ENCODE results near the gene KCNJ16.

KCNJ16 gene

DNA sequence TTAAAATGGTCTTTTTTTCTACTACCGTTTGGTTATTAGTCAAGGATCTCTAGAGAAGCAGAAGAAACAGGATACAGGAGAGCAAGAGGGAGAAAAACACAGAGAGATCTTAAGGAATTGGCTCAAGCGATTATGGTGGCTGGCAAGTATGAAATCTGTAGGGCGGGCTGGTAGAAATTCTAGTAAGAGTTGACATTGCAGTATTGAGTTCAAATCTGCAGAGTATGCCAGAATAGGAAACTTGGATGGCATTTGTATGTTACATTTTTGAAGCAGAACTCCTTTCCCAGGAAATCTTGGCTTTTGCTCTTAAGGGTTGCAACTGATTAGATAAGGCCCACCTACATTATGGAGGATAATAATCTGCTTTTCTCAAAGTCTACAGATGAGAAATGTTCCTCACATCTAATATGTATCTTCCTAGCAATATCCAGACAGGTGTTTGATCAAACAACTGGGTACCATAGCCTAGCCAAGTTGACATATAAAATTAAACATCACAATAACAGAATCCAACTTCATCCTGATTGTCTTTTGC, 4.0 kb downstream of the KCNJ16 start:
- DNase-seq (ENCODE audit: low spot score) = no peak
- TF ChIP-seq, protein P1, sequence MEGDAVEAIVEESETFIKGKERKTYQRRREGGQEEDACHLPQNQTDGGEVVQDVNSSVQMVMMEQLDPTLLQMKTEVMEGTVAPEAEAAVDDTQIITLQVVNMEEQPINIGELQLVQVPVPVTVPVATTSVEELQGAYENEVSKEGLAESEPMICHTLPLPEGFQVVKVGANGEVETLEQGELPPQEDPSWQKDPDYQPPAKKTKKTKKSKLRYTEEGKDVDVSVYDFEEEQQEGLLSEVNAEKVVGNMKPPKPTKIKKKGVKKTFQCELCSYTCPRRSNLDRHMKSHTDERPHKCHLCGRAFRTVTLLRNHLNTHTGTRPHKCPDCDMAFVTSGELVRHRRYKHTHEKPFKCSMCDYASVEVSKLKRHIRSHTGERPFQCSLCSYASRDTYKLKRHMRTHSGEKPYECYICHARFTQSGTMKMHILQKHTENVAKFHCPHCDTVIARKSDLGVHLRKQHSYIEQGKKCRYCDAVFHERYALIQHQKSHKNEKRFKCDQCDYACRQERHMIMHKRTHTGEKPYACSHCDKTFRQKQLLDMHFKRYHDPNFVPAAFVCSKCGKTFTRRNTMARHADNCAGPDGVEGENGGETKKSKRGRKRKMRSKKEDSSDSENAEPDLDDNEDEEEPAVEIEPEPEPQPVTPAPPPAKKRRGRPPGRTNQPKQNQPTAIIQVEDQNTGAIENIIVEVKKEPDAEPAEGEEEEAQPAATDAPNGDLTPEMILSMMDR (conservative IDR thresholded peaks at IDR 0.05; ENCODE audit: low read depth) = no peak
- CTCF ChIA-PET = no interaction called here
- H3K27ac ChIP-seq = no peak overlapping the region
- POLR2A ChIA-PET (ENCODE audit: low non-redundant PET) = no interaction called here

DNA sequence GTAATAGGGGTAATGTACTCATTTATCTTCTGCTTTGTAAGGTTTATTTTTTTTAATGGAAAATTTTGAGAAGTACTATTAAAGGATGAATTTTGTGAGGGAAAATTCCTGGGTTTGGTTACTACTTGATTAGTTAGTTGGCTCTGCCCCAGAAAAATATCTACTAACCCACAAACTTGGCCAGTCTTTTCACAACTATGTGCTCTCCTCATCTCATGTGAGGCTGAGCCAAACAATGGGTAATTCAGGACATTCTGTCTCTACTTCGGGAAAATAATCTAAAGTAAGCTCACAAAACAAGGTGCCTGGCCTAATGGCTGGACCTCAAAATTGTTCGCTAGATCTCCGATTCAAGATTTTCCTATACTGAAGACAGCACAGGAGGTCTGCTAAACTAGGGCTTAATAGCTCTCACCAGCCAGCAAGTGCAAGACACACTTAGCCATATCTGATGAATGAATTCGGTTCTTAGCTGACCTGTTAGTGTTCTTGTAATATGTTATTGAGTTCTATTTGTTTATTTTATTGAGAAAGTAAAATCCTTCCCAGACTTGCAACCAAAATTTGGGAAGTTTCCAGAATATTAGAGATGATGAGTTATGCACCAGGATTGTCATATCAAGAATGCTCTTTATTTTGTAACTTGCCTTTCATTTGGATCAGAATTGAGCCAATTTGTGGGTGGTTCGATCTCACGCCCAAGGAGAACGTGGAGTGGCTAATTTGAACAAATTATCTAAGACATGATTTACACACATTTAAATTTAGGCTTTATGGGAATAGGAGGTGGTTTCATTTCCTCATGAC, 5.7 kb downstream of the KCNJ16 start:
- H3K27ac ChIP-seq = no peak overlapping the region
- DNase-seq (ENCODE audit: low spot score) = no peak
- TF ChIP-seq, protein P1 (conservative IDR thresholded peaks at IDR 0.05; ENCODE audit: low read depth) = no peak
- ChIA-PET CTCF (interaction anchor here (0.5 to 0.8 kb wide), 2 partner anchors 15 to 25 kb away, joined by 3 read pairs; no protein-coding TSS in a partner anchor), POLR2A (ENCODE audit: low non-redundant PET) (interaction anchor here (0.7 kb wide), 1 partner anchor 521 kb away, joined by 5 read pairs; no protein-coding TSS in a partner anchor)

DNA sequence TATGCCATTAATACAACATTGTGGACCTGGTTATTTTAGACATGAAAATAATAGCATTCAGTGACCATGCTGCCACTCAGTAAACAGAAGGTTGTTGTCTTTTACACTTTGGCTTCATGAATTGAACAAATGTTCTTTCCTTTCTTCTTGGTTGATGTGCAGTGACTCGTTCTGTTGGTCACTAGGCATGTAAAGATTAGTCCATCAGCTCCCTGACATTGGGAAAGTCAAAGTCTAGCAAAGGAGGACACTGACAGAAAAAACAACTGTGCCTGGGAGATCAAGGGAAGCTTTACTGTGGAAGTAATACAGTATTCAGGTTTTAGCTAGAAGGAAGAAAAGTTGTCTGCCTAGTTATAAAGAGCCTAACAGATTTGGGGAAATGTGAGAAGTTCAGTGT, 6.9 kb downstream of the KCNJ16 start:
- CTCF ChIA-PET = no interaction called here
- TF ChIP-seq, protein P1 (conservative IDR thresholded peaks at IDR 0.05; ENCODE audit: low read depth) = no peak
- no peak for DNase-seq (ENCODE audit: low spot score)
- no peak overlapping the region for H3K27ac ChIP-seq
- POLR2A ChIA-PET (ENCODE audit: low non-redundant PET) = interaction anchor here (0.7 kb wide), 1 partner anchor 522 kb away, joined by 5 read pairs; no protein-coding TSS in a partner anchor

DNA sequence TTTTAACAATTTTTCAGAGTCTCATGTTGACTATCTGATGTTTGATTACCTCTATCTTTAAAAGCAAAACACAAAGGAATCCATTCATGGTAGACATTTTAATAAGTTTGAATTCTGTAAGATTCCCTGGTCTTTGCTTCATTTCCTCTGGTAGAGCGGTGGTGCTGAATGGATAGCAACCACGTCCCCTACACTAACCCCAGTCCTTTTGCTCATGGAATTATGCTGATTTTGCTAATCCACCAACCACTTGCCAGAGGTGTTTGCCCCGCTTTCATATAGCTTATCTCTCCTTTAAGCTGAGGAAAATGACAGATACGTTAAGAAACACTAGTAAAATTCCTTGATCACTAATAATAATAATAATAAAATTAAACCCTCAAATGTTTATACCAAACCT, 9.5 kb downstream of the KCNJ16 start:
- TF ChIP-seq, protein P1 (conservative IDR thresholded peaks at IDR 0.05; ENCODE audit: low read depth) = no peak
- CTCF ChIA-PET = no interaction called here
- POLR2A ChIA-PET (ENCODE audit: low non-redundant PET) = no interaction called here
- H3K27ac ChIP-seq = no peak overlapping the region
- no peak for DNase-seq (ENCODE audit: low spot score)

DNA sequence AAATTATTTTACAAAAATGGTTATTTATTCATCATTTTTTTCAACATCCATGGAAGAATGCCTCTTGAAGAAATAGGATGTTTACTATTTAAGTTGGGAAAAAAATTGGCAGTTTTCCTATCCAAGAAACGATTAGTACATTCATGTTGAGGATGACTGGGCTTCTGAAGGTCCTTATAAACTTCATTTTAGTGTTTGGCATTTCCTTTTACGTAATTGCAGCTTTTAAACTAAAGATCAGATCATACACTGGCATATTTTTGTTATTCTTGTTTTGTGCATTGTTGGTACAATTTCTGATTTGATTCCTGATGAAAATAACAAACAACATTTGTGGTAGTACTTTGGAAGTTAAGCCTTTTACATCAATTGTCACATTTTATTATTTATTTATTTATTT, 11.5 kb downstream of the KCNJ16 start:
- TF ChIP-seq, protein P1 (conservative IDR thresholded peaks at IDR 0.05; ENCODE audit: low read depth) = no peak
- CTCF ChIA-PET = no interaction called here
- POLR2A ChIA-PET (ENCODE audit: low non-redundant PET) = no interaction called here
- no peak overlapping the region for H3K27ac ChIP-seq
- DNase-seq (ENCODE audit: low spot score) = no peak

DNA sequence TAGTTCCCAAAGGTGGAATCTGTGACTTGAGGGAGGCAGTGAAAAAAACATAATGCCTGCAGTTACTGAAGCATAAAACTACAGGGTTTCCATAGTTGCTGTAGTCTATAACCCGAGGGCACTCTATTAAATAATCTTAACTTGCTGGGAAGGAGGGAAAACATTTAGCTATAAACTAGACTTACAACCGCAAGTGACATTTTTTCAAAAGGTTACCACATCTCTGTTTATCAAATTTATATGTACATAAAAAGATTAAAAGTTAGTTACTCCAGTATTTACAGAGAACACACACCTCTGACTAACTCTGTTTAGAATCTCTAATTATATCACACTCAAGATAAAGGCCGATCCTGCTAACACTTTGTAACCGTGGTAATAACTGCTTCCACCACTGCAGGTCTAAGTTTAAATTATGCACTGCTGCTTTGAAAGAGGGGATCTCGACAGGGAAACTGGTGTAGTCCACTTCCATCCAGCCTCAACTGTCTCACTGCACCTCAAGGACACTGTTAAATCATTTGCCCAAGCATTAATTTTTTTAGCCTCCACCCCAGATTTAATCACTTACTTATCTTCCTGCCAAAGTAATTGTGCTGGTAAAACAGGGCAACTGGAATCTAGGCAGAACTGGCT, 14.6 kb downstream of the KCNJ16 start:
- CTCF ChIA-PET = interaction anchor here (0.6 to 0.7 kb wide), 2 partner anchors 73 to 131 kb away, joined by 3 to 5 read pairs; no protein-coding TSS in a partner anchor
- POLR2A ChIA-PET (ENCODE audit: low non-redundant PET) = no interaction called here
- TF ChIP-seq, protein P1 (conservative IDR thresholded peaks at IDR 0.05; ENCODE audit: low read depth) = no peak
- no peak overlapping the region for H3K27ac ChIP-seq
- DNase-seq (ENCODE audit: low spot score) = no peak
